Ammon's horn (tissue), 1 donor: Measurements from ENCODE around the gene FARSB.

ENCODE experiments used
- DNase-seq: peaks from one replicate; pipeline ENCODE4 v3.0.0-alpha.2; 2016; ENCODE audit warnings: low spot score

FARSB gene

GRCh38 chr2:222548992-222549391 lies 106.9 kb downstream of the FARSB start:
- peak; percentile 46 for DNase-seq

GRCh38 chr2:222547083-222547482 lies 108.8 kb downstream of the FARSB start:
- no peak for DNase-seq

- DNase-seq: no peak
These were observed 109.8 kb downstream of the FARSB start for GRCh38 chr2:222545823-222546795.

GRCh38 chr2:222544661-222545060 lies 111.2 kb downstream of the FARSB start:
- no peak for DNase-seq

- no peak for DNase-seq
These were observed 117.4 kb downstream of the FARSB start for GRCh38 chr2:222538535-222538934.

- DNase-seq: no peak
These were observed 120.4 kb downstream of the FARSB start for GRCh38 chr2:222535477-222535876.

- no peak for DNase-seq
These were observed 123.6 kb downstream of the FARSB start for GRCh38 chr2:222532315-222532714.

GRCh38 chr2:222526480-222527277 lies 129.2 kb downstream of the FARSB start:
- no peak for DNase-seq

- DNase-seq: no peak
These were observed 130.1 kb downstream of the FARSB start for GRCh38 chr2:222525811-222526210.

GRCh38 chr2:222523783-222524544 lies 131.9 kb downstream of the FARSB start:
- no peak for DNase-seq

GRCh38 chr2:222522082-222522481 lies 133.8 kb downstream of the FARSB start:
- DNase-seq: no peak

GRCh38 chr2:222521099-222521498 lies 134.8 kb downstream of the FARSB start:
- DNase-seq: no peak
